Embryonic facial prominence (tissue), 1 donor: ENCODE measurements around the gene RELB.

Source experiments
- DNase-seq: peaks from one replicate; pipeline ENCODE4 v3.0.0-alpha.2; 2016; ENCODE audit errors: extremely low spot score

Gene RELB

DNA sequence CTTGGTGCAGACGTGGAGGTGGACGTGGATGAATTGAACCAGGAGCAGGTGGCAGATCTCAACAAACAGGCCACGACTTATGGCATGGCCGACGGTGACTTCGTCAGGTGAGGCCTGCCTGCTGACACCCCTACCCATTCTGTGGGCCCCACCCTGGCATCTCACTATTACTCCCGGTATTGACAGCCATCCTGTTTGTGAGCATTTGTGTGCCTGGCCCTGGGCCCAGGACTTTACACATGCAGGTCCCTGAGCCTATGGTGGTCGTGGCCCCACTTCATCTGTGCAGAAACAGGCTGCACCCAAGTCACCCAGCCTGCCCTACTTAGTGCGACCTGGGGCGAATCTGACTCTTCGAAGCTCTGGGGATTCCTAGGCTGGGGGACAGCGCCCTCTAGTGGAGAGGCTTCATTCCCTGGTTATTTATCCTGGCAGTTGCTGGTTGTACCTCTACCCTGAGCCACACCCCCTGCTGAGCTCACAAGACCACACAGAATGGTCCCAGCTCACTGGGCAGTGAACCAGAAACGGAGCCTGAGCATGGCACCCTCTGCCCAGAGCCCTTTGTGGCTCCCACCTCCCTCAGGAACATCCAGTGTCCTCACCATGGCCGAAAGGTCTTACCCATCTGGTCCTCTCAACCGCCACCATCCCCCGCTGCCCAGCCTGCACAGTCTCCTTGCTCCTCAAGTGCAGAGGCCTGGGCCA lies 58.1 kb downstream of the RELB start:
- DNase-seq, result no peak

DNA sequence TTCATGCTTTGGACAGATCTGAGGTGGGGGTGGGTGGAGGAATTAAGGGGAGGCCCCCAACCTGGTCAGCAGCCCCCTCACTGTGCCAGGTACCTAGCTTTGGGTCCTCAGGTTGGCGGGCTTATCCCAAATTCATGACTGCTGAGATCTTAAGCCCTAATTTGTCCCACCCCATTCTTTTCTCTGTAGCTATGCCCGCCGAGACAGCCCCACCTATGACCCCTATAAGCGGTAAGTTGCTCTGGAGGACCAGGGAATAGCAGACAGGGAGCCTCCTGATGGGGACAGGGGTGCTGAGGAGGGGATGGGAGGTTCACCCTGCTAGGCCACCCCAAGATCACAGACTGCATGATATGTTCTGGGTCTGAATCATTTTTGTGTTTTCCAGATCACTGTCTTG lies 60.7 kb downstream of the RELB start:
- DNase-seq, result no peak

- no peak for DNase-seq
These were observed 62.9 kb downstream of the RELB start for GRCh38 chr19:45063851-45064801.

DNA sequence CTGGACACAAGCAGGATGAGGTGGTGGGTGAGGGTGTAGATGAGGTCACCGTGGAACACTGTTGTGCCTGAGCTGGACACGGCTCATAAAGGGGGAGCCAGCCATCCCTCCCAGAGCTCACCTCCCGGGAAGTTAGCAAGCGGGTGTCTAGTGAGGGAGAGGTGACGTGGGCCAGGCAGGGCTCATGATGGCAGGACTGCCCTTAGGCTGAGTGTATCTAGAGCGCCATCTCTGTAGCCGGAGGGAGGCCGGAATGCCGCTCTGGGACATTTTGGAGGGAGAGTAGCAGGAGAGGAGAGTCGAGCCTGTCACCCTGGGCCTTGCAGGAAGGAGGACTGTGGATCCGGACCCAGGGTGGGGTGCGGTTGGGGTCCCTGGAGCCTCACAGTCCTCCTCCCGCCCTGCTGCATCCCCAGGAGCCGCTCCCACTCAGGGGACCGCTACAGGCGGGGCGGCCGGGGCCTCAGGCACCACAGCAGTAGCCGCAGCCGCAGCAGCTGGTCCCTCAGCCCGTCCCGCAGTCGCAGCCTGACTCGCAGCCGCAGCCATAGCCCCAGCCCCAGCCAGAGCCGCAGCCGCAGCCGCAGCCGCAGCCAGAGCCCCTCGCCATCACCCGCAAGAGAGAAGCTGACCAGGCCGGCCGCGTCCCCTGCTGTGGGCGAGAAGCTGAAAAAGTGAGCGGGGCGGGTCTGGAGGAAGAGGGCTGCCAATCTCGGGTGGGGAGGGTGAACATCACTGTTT lies 65.8 kb downstream of the RELB start:
- DNase-seq, result no peak

DNA sequence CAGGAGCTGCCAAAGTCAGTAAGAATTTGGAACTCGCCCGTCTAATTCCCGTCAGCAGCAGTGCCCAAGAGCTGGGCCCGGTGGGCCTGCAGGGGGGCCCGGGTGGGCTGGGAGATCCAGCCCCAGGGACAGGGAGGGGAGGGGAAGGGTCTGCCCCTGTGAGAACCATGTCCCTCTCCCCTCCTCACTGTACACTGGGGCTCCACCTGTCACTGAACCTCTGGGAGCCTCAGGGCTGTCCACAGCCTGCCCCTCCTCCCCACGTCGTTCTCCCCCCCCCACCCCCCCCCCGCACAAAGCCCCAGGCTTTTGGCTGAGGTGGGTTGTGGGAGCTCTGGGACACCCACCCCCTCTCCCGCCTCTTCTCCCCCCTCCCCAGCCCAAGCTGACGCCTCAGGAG lies 66.8 kb downstream of the RELB start:
- no peak for DNase-seq

DNA sequence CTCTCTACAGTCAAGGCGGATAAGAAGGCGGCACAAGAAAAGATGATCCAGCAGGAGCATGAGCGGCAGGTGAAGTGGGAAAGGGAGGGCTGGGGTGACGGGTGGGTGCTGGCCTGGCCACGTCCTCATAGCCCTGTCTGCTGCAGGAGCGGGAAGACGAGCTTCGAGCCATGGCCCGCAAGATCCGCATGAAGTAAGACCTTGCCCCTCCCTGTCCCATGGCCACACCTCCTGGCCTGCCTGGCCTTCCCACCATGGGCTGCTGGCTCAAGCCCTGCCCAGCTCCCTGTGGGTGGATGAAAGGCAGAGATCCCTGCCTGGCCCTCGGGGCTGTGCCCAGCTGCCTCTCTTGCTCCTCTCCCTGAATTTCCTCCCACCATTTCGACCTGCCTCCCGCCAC lies 67.8 kb downstream of the RELB start:
- DNase-seq, result no peak

DNA sequence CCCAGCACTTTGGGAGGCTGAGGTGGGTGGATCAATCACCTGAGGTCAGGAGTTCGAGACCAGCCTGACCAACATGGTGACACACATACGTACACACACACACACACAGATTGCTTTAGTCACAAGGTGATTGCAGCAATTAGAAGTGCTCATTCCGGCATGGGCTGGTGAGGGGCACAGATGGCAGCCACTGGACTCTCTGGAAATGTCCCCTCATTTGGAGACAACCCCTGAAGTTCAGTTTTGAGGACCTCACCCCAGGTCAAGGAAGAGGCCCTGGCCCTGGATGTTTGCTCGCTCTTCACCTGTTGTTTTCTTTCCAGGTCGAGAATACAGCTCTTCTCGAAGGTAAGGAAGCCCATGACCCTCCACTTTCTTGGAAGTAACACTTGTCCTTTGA lies 69.0 kb downstream of the RELB start:
- DNase-seq, result no peak

DNA sequence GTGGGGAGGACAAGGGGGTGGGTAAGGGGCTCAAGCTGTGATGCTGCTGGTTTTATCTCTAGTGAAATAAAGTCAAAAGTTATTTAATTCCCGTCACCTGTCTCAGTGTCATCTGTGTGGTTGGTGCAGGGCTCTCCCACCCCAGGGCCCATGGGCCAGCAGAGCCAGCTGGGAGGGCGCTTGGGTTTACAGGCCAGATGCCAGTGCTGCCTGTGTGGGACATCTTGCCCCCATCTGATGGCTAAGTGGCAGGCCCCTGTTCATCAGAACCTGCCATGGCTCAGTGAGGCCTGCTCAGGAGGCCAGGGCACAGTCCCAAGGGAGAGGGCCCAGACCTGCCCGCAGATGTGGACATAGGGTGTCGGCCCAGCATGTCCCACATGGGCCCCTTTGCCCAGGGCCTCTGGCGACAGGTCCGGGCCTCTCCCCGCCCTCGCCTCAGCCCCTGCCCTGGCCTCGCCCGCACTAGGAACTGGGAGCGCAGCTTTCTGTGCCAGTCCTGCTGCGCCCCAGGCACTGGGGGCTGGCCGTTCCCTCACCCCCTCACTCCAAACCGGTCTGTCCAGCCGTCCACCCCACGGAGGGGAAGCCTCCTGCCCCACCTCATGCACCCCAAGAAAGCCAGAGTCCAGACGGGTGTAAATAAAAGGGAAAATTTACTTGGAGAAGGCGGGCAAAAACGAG lies 69.7 kb downstream of the RELB start:
- DNase-seq, result no peak

DNA sequence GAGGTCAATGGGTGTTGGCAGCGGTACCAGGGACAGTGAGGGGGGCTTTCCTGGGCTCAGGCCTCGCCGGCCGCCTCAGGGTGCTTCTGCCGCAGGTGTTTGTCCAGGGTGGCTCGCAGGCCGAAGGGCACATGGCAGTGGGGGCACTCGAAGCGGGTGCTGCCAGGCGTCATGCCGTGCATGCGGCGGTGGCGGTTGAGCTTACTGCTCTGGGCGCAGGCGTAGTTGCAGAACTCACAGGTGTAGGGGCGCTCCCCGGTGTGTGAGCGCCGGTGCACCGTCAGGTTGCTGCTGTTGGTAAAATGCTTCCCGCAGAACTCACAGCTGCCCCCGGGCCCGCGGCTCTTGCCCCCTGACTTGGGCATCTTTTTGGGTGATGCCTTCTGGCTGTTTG lies 70.3 kb downstream of the RELB start:
- no peak for DNase-seq

GRCh38 chr19:45071969-45072790 lies 70.9 kb downstream of the RELB start:
- DNase-seq, result no peak

GRCh38 chr19:45074744-45075300 lies 73.6 kb downstream of the RELB start:
- DNase-seq, result no peak

GRCh38 chr19:45075301-45076028 lies 74.2 kb downstream of the RELB start:
- DNase-seq, result no peak

GRCh38 chr19:45076029-45076850 lies 75.0 kb downstream of the RELB start, which contains the start of gene ZNF296:
ZNF296 (minus strand) TSS chr19:45076478; CDS start chr19:45076373, 105 bp downstream.
- DNase-seq, result no peak

DNA sequence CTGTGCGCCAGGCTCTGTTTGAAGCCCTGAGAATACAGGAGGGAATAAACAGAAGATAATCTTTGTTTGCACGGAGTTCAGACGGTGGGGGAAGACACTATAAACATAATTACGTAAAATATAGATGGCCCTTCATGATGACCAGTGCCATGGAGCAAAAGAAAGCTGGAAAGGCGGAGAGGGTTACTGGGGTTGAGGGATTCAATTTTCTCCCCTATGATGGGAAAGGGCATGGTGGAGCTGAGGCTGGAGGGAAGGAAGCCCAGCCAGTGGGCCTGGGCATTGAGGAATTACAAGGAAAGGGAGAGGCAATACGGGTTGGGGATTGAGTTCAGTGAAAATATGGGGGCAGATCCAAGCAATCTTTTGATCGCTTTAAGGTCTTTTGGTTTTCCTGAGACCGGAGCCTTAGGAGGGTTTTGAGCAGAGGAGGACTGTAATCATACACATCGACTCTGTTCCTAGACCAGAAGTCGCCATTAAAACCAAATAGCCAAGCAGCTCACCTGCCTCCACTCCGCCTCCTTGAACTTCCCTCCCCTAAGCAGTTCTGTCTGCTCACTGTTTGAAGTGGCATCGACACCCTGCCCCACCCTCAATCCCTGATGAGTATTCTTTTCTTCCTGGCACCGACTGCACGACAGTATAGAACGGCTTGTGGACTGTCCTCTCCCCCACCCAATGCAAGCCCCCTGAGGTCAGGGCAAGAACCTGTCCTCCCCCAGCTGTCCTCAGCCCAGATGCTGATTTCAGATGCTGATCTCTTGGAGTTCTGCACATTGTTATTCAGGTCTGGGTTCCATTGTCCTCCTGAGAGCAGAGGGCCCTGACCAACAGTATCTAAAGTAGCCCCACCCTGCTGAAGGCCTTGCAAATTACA lies 75.8 kb downstream of the RELB start:
- no peak for DNase-seq

DNA sequence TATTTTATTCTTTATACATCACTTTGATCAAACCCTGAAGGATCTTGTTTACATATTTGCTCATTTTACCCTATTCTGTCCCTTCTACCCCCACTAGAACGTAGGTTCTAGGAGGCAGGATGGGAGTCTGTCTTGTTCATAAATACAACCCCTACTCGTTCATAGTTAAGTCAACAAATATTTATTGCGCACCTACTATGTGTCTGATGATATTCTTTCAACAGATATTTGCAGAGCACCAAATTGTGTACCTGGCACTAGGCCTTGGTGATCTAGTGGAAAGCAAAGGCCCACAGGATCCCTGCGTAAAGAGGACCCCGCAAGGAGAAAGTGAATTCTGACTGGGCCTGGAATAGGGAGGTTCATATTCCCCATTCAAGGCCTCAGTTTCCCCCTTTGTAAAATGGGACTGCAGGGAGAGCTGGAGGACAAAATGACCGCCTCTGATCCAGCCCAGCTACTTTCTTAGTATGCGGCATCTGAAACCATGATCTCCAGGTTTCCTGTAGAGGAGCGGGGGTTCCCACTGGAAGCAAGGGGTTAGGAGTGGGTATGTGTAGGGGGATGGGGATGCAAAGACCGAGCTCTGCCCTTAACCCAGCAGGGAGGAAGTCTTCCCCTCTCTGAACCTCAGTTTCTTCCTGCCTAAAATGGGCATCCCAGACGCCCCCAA lies 77.3 kb downstream of the RELB start:
- DNase-seq, result no peak

DNA sequence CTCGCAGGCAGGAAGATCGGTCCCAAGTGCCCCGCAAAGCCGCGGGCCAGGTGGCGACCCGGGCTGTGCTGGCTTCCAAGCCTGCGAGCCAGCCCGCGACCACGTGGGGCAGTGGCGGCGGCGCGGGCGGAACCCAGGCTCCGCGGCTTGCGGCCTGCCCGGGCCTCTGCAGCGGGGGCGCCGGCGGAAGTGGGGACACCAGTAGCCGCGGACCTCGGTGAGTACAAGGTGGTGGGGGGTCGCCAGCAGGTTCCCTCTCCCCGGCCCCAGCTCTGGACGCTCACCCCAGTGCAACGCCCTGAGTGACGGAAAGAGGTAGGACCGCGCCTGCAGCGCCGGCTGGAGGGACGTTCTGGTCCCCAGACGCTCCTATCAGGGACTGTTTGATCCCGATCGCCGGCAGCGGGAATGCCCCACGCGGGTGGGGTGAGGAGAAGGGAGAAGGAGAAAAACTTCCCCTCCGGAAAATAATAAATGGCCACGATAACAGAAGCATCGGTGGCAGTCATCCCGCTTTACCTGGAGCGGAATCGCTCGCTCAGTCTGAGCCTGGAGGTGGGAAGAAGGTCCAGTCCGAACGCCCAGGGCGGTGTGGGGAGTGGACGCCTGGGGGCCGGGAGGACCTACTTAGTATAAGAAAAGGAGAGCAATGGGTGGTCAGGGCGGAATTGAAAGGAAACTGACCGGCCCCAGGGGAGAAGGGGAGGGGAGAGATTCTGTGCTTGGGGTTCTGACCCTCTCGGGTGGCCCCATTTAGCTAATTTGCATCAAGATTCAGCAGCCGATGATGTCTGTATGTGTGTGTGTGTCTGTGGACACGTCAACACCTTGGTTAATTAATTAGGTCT lies 78.0 kb downstream of the RELB start, which contains the start of gene GEMIN7:
Gene GEMIN7 (plus strand): TSS at position 198 of the 848 bp plus-strand sequence. CDS start 10,855 bp downstream, outside the sequence.
- DNase-seq, result peak; percentile 51
